ENCODE results near the gene CSK. TPM values are rescaled to one million over a fixed set of nuclear protein-coding genes. Genes with fewer than 3 reads are reported as not detected.

Gene CSK
- polyA plus RNA-seq, 2 of the 4 experiments (the other 2 are of a cell fraction), result 17.8 to 63.0 TPM

DNA sequence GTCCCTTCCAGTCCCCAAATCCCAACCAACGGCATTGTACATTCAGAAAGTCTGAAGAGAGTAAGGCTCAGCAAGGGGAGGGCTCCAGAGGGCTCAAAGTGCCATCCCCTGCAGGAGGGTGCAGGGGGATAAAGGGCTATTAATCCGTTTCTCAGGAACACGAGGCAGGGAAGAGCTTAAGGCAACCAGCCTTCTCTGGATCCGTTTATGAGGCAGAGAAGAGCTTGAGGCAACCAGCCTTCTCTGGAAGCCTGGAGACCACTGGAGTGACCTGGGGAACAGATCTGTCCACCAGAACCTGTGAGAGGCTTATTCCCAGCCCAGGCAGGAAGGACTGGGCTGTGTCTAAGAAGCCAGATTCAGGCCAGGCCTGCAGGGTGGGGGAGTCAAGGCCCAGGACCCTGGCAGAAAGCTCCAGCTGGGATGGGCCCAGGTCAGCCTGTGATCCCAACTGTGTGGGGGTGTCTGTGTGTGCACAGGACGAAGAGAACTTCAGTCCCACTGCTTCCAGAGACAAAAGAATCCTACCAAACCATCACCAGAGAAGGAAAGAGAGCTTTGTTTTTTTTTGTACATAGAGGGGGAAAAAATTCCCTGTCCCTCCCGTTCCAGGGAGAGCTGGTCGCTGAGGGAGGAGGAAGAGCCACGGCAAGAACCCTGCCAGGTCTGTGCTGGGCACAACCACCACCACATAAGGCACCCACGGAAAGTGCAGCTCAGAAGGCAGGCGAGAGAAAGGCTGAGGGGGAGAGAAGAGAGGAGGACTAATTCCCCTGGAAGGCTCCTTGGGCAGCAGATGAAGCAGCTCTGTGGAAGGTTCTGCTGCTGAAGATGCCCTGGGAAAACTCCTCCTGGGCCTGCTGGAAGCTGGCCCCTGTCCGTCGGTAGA is 62.7 kb downstream of the CSK start:
- Histone ChIP-seq H3K9me3 (no peaks in the 10 kb centered on the region), H3K27ac (peak overlapping the region in 1 of 2 experiments; percentile 95; a peak in 1 of 6 replicates), H3K4me3 (no peak overlapping the region), H3K4me1 (peaks cover 13% of the 10 kb centered on the region), H3K4me2 (no peak overlapping the region)
- DNase-seq (ENCODE audit: low read depth in 1 of 2, low spot score in 1 of 2) (no peak), ATAC-seq (no peak), FAIRE-seq (no peak)
- TF ChIP-seq POLR2A (IDR thresholded peaks at IDR 0.05; ENCODE audit: low read length) (no peak), HOXA7 (CRISPR knock-in tag; IDR thresholded peaks at IDR 0.05) (no peak), ZSCAN20 (CRISPR knock-in tag; IDR thresholded peaks at IDR 0.05) (no peak), NPAS2 (CRISPR knock-in tag; IDR thresholded peaks at IDR 0.05; ENCODE audit: borderline replicate concordance) (no peak), PHF8 (IDR thresholded peaks at IDR 0.05; ENCODE audit: borderline replicate concordance, low read depth) (no peak), TP53 (CRISPR knock-in tag; IDR thresholded peaks at IDR 0.05) (no peak), RFX5 (IDR thresholded peaks at IDR 0.05) (no peak), NR3C1 (IDR thresholded peaks at IDR 0.05) (no peak), SREBF2 (IDR thresholded peaks at IDR 0.05) (no peak), KDM5A (IDR thresholded peaks at IDR 0.05) (no peak), HOXB13 (CRISPR knock-in tag; IDR thresholded peaks at IDR 0.05; ENCODE audit: low read depth) (no peak), HDAC2 (IDR thresholded peaks at IDR 0.05) (no peak), RARB (CRISPR knock-in tag; IDR thresholded peaks at IDR 0.05) (no peak)
- TF ChIP-seq, protein P1, sequence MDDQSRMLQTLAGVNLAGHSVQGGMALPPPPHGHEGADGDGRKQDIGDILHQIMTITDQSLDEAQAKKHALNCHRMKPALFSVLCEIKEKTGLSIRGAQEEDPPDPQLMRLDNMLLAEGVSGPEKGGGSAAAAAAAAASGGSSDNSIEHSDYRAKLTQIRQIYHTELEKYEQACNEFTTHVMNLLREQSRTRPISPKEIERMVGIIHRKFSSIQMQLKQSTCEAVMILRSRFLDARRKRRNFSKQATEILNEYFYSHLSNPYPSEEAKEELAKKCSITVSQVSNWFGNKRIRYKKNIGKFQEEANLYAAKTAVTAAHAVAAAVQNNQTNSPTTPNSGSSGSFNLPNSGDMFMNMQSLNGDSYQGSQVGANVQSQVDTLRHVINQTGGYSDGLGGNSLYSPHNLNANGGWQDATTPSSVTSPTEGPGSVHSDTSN (IDR thresholded peaks at IDR 0.05), result no peak
- TF ChIP-seq, protein P2, sequence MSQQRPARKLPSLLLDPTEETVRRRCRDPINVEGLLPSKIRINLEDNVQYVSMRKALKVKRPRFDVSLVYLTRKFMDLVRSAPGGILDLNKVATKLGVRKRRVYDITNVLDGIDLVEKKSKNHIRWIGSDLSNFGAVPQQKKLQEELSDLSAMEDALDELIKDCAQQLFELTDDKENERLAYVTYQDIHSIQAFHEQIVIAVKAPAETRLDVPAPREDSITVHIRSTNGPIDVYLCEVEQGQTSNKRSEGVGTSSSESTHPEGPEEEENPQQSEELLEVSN (IDR thresholded peaks at IDR 0.05; ENCODE audit: borderline replicate concordance, low read depth), result no peak
- TF ChIP-seq, protein P3, sequence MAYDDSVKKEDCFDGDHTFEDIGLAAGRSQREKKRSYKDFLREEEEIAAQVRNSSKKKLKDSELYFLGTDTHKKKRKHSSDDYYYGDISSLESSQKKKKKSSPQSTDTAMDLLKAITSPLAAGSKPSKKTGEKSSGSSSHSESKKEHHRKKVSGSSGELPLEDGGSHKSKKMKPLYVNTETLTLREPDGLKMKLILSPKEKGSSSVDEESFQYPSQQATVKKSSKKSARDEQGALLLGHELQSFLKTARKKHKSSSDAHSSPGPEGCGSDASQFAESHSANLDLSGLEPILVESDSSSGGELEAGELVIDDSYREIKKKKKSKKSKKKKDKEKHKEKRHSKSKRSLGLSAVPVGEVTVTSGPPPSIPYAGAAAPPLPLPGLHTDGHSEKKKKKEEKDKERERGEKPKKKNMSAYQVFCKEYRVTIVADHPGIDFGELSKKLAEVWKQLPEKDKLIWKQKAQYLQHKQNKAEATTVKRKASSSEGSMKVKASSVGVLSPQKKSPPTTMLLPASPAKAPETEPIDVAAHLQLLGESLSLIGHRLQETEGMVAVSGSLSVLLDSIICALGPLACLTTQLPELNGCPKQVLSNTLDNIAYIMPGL (CRISPR knock-in tag; IDR thresholded peaks at IDR 0.05; ENCODE audit: borderline replicate concordance), result no peak
- ChIA-PET POLR2A (no interaction called here), CTCF (interaction anchor here (0.7 to 66.7 kb wide), 5 partner anchors 16 to 106 kb away, joined by 3 to 1908 read pairs (median 4); partner anchors contain the start of genes CSK and LMAN1L)
- WGBS (ENCODE audit: missing lambda C conversion rate), result 90% methylated on average over 12 of the region's 12 CpGs

DNA sequence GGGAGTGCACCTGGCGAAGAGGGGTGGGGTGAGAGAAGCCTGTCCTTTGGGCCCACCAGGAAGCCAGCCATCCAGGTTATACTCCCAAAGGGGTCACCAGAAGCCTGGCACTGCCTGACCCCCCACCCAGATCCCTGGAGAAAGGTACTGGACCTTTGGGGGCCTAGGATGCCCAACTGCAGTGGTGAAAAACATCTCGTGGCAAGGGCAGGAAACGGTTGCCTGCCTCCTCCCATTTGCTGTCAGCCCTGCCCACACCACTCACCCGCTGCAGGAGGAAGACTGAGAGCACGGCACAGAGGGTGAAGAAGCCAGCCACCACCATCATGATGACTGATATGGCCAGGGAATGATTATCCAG is 63.3 kb downstream of the CSK start:
- H3K9me3 ChIP-seq, result no peaks in the 10 kb centered on the region
- ATAC-seq, result no peak
- peaks cover 13% of the 10 kb centered on the region for H3K4me1 ChIP-seq
- no peak for DNase-seq (ENCODE audit: low read depth in 1 of 2, low spot score in 1 of 2)
- TF ChIP-seq EHMT2 (IDR thresholded peaks at IDR 0.05; ENCODE audit: low read depth) (no peak), RCOR1 (IDR thresholded peaks at IDR 0.05; ENCODE audit: low read depth, low read length) (no peak), MAZ (IDR thresholded peaks at IDR 0.05; ENCODE audit: borderline replicate concordance, low read depth, low read length) (no peak), CHD2 (IDR thresholded peaks at IDR 0.05; ENCODE audit: low read length, partially characterized antibody) (no peak), EP300 (IDR thresholded peaks at IDR 0.05) (no peak)
- TF ChIP-seq, protein P4, sequence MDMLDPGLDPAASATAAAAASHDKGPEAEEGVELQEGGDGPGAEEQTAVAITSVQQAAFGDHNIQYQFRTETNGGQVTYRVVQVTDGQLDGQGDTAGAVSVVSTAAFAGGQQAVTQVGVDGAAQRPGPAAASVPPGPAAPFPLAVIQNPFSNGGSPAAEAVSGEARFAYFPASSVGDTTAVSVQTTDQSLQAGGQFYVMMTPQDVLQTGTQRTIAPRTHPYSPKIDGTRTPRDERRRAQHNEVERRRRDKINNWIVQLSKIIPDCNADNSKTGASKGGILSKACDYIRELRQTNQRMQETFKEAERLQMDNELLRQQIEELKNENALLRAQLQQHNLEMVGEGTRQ (IDR thresholded peaks at IDR 0.05), result no peak
- TF ChIP-seq, protein P5, sequence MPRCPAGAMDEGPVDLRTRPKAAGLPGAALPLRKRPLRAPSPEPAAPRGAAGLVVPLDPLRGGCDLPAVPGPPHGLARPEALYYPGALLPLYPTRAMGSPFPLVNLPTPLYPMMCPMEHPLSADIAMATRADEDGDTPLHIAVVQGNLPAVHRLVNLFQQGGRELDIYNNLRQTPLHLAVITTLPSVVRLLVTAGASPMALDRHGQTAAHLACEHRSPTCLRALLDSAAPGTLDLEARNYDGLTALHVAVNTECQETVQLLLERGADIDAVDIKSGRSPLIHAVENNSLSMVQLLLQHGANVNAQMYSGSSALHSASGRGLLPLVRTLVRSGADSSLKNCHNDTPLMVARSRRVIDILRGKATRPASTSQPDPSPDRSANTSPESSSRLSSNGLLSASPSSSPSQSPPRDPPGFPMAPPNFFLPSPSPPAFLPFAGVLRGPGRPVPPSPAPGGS (IDR thresholded peaks at IDR 0.05), result no peak
- no peak overlapping the region for H3K4me2 ChIP-seq
- POLR2A ChIA-PET, result no interaction called here
- CTCF ChIA-PET, result interaction anchor here (1.9 to 66.7 kb wide), 2 partner anchors 54 to 106 kb away, joined by 5 to 1908 read pairs; partner anchors contain the start of genes CSK and LMAN1L
- no peak overlapping the region for H3K4me3 ChIP-seq
- H3K27ac ChIP-seq, result no peak overlapping the region
- no peak for FAIRE-seq
- 96% methylated on average over 5 of the region's 5 CpGs for WGBS (ENCODE audit: missing lambda C conversion rate)
